ENCODE data around the gene MX2.

MX2 gene

GRCh38 chr21:41321211-41321907 lies 40.5 kb upstream of the MX2 start:
- DNase-seq (ENCODE audit: low read depth, low spot score) = no peak
- WGBS (ENCODE audit: insufficient coverage, insufficient read length) = no CpG with 5 or more reads among the region's 20 CpGs
- no peaks in the 10 kb centered on the region for H3K36me3 ChIP-seq (ENCODE audit: control insufficient read depth, insufficient read depth, low read length)

GRCh38 chr21:41321908-41322495 lies 39.8 kb upstream of the MX2 start:
- Histone ChIP-seq H3K27ac (ENCODE audit: low read length) (no peak overlapping the region), H3K9me3 (ENCODE audit: control insufficient read depth, insufficient read depth, low read length) (no peaks in the 10 kb centered on the region), H3K4me3 (ENCODE audit: low read length) (no peak overlapping the region), H3K36me3 (ENCODE audit: control insufficient read depth, insufficient read depth, low read length) (no peaks in the 10 kb centered on the region), H3K4me1 (ENCODE audit: control insufficient read depth, insufficient read depth, low read length) (peaks cover 1% of the 10 kb centered on the region; the same call in 1 of the 2 replicates), H3K27me3 (ENCODE audit: control insufficient read depth, insufficient read depth, low read length) (no peaks in the 10 kb centered on the region)
- no peak for DNase-seq (ENCODE audit: low read depth, low spot score)
- WGBS (ENCODE audit: insufficient coverage, insufficient read length) = no CpG with 5 or more reads among the region's 7 CpGs

More at GRCh38 chr21:41321211-41321907, 40.5 kb upstream of the MX2 start:
- H3K4me3 ChIP-seq (ENCODE audit: low read length) = no peak overlapping the region
- H3K27me3 ChIP-seq (ENCODE audit: control insufficient read depth, insufficient read depth, low read length) = no peaks in the 10 kb centered on the region
- H3K9me3 ChIP-seq (ENCODE audit: control insufficient read depth, insufficient read depth, low read length) = no peaks in the 10 kb centered on the region
- H3K4me1 ChIP-seq (ENCODE audit: control insufficient read depth, insufficient read depth, low read length) = peaks cover 1% of the 10 kb centered on the region; the same call in 1 of the 2 replicates
- H3K27ac ChIP-seq (ENCODE audit: low read length) = no peak overlapping the region

GRCh38 chr21:41322496-41323382 lies 39.1 kb upstream of the MX2 start:
- Histone ChIP-seq H3K4me3 (ENCODE audit: low read length) (no peak overlapping the region), H3K27ac (ENCODE audit: low read length) (no peak overlapping the region), H3K4me1 (ENCODE audit: control insufficient read depth, insufficient read depth, low read length) (peaks cover 1% of the 10 kb centered on the region; the same call in 1 of the 2 replicates), H3K9me3 (ENCODE audit: control insufficient read depth, insufficient read depth, low read length) (no peaks in the 10 kb centered on the region), H3K27me3 (ENCODE audit: control insufficient read depth, insufficient read depth, low read length) (no peaks in the 10 kb centered on the region), H3K36me3 (ENCODE audit: control insufficient read depth, insufficient read depth, low read length) (no peaks in the 10 kb centered on the region)
- WGBS (ENCODE audit: insufficient coverage, insufficient read length) = no CpG with 5 or more reads among the region's 23 CpGs
- DNase-seq (ENCODE audit: low read depth, low spot score) = no peak

DNA sequence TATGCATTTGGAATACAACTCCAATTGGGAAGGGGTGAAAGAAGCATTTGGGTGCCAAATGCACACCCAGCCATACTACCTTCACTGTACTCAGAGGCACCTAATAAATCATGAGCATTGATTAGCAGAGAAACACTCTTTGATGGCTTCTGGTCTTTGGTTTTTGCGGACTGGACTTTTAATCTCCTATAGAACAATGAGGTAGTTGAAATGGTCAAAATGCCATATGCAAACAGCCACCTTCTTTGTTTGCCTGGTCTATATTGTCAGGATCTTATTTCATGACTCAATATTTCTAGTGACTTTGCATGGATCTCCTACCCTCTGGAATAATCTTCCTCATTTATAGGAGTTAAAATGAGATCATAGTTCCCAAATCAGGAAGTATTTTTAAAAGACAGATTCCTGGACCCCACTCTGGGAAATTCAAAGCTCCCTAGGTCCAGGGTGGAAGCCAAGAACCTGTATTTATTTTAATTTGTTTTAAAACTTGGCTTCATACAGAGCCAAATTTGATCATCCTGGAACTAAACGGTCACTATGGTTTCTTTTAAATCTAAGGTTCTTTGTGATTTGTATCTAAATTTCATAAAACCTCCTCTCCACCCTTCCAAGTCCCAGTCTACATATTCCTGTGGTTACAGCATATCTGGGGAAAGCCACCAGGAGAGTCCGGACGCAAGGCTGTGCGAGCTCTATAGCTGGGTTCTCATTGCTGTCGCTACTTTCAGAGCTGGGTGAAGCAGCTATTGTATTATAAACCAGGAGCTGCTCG lies 36.5 kb upstream of the MX2 start:
- no peak for DNase-seq (ENCODE audit: low read depth, low spot score)
- H3K4me3 ChIP-seq (ENCODE audit: low read length) = no peak overlapping the region
- WGBS (ENCODE audit: insufficient coverage, insufficient read length) = no CpG with 5 or more reads among the region's 7 CpGs
- H3K27me3 ChIP-seq (ENCODE audit: control insufficient read depth, insufficient read depth, low read length) = no peaks in the 10 kb centered on the region
- H3K27ac ChIP-seq (ENCODE audit: low read length) = no peak overlapping the region
- 0 out of 2 replicates have a peak, but pooled peaks cover 1% of the 10 kb centered on the region for H3K4me1 ChIP-seq (ENCODE audit: control insufficient read depth, insufficient read depth, low read length)
- H3K9me3 ChIP-seq (ENCODE audit: control insufficient read depth, insufficient read depth, low read length) = no peaks in the 10 kb centered on the region
- H3K36me3 ChIP-seq (ENCODE audit: control insufficient read depth, insufficient read depth, low read length) = no peaks in the 10 kb centered on the region

GRCh38 chr21:41326414-41327080 lies 35.3 kb upstream of the MX2 start:
- Histone ChIP-seq H3K36me3 (ENCODE audit: control insufficient read depth, insufficient read depth, low read length) (no peaks in the 10 kb centered on the region), H3K9me3 (ENCODE audit: control insufficient read depth, insufficient read depth, low read length) (no peaks in the 10 kb centered on the region), H3K27ac (ENCODE audit: low read length) (no peak overlapping the region), H3K27me3 (ENCODE audit: control insufficient read depth, insufficient read depth, low read length) (no peaks in the 10 kb centered on the region), H3K4me1 (ENCODE audit: control insufficient read depth, insufficient read depth, low read length) (0 out of 2 replicates have a peak, but pooled peaks cover 1% of the 10 kb centered on the region), H3K4me3 (ENCODE audit: low read length) (no peak overlapping the region)
- no CpG with 5 or more reads among the region's 13 CpGs for WGBS (ENCODE audit: insufficient coverage, insufficient read length)
- DNase-seq (ENCODE audit: low read depth, low spot score) = no peak

GRCh38 chr21:41327753-41328152 lies 34.1 kb upstream of the MX2 start:
- Histone ChIP-seq H3K4me1 (ENCODE audit: control insufficient read depth, insufficient read depth, low read length) (peaks cover 1% of the 10 kb centered on the region; the same call in 1 of the 2 replicates), H3K9me3 (ENCODE audit: control insufficient read depth, insufficient read depth, low read length) (no peaks in the 10 kb centered on the region), H3K27ac (ENCODE audit: low read length) (no peak overlapping the region), H3K36me3 (ENCODE audit: control insufficient read depth, insufficient read depth, low read length) (no peaks in the 10 kb centered on the region), H3K4me3 (ENCODE audit: low read length) (no peak overlapping the region), H3K27me3 (ENCODE audit: control insufficient read depth, insufficient read depth, low read length) (no peaks in the 10 kb centered on the region)
- no peak for DNase-seq (ENCODE audit: low read depth, low spot score)
- no CpG with 5 or more reads among the region's 8 CpGs for WGBS (ENCODE audit: insufficient coverage, insufficient read length)

DNA sequence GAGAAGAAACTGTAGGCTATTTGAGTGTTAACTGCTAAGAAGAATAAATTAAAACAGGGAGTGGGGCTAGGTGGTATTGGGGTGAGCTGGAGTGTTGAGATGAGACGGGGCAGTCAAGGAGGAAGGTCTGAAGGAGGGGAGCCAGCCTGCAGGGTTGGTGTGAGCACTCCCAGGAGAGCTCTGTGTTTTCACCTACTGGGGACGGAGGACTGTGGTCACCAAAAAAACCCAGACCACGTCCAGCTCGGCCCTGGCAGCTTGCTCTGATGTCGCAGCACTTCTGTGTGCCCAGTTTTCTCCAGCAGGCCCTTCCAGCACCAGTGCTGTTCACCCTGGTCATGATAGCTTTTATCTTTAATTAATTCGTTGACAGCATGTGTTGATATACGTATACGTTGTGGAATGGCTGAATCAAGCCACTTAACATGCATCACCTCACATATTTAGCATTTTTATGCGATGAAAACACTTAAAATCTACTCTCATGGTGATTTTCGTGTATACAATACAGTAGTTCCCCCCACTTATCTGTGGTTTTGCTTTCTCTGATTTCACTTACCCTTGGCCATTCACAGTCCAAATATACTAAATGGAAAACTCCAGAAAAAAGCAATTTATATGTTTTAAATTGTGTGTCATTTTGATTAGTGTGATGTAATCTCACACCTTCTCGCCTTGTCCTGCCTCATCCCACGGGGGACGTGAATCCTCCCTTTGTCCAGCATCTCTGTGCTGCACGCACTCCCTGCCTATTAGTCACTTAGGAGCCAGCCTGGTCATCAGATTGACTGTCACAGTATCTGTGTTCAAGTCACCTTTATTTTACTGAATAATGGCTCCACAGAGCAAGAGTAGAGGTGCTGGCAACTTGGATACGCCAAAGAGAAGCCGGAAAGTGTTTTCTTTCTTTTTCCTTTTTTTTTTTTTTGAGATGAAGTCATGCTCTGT lies 32.9 kb upstream of the MX2 start:
- DNase-seq (ENCODE audit: low read depth, low spot score) = no peak
- WGBS (ENCODE audit: insufficient coverage, insufficient read length) = no CpG with 5 or more reads among the region's 16 CpGs
- H3K27me3 ChIP-seq (ENCODE audit: control insufficient read depth, insufficient read depth, low read length) = no peaks in the 10 kb centered on the region

DNA sequence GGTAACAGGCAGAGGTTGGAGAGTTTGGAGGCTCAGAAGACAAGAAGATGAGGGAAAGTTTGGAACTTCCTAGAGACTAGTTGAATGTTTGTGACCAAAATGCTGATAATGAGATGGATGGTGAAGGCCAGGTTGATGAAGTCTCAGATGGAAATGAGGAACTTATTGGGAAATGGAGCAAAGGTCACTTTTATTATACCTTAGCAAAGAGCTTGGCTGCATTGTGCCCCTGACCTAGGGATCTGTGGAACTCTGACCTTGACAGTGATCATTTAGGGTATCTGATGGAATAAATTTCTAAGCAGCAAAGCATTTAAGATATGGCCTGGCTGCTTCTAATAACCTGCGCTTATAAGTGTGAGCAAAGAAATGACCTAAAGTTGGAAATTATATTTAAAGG lies 28.1 kb upstream of the MX2 start:
- no CpG with 5 or more reads among the region's 1 CpG for WGBS (ENCODE audit: insufficient coverage, insufficient read length)
- DNase-seq (ENCODE audit: low read depth, low spot score) = no peak
- no peaks in the 10 kb centered on the region for H3K36me3 ChIP-seq (ENCODE audit: control insufficient read depth, insufficient read depth, low read length)

More for the DNA sequence above, 32.9 kb upstream of the MX2 start:
- Histone ChIP-seq H3K4me1 (ENCODE audit: control insufficient read depth, insufficient read depth, low read length) (peaks cover 1% of the 10 kb centered on the region; the same call in 1 of the 2 replicates), H3K36me3 (ENCODE audit: control insufficient read depth, insufficient read depth, low read length) (no peaks in the 10 kb centered on the region), H3K4me3 (ENCODE audit: low read length) (no peak overlapping the region), H3K9me3 (ENCODE audit: control insufficient read depth, insufficient read depth, low read length) (no peaks in the 10 kb centered on the region), H3K27ac (ENCODE audit: low read length) (no peak overlapping the region)

DNA sequence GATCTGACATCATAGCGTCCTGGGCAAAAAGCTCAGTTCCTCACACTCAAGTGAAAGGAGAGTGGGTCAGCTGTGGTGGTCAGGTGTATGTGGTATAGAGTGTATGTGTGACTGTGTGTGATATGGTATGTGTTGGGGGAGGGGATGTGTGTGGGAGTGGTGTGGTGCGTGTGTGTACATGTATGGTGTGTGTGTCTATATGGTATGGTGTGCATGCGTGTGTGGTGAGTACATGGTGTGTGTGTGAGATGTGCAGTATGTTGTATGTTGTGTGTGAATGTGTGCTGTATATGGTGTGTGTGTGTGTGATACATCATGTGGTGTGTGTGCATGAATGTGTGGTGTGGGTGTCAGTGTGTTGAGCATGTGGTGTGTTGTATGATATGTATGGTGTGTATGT lies 24.3 kb upstream of the MX2 start:
- DNase-seq (ENCODE audit: low read depth, low spot score) = no peak
- H3K27me3 ChIP-seq (ENCODE audit: control insufficient read depth, insufficient read depth, low read length) = no peaks in the 10 kb centered on the region

More for the DNA sequence above, 28.1 kb upstream of the MX2 start:
- no peaks in the 10 kb centered on the region for H3K9me3 ChIP-seq (ENCODE audit: control insufficient read depth, insufficient read depth, low read length)
- H3K27ac ChIP-seq (ENCODE audit: low read length) = no peak overlapping the region
- no peak overlapping the region for H3K4me3 ChIP-seq (ENCODE audit: low read length)
- H3K27me3 ChIP-seq (ENCODE audit: control insufficient read depth, insufficient read depth, low read length) = no peaks in the 10 kb centered on the region
- H3K4me1 ChIP-seq (ENCODE audit: control insufficient read depth, insufficient read depth, low read length) = peaks cover 1% of the 10 kb centered on the region; the same call in 1 of the 2 replicates

More for the DNA sequence above, 24.3 kb upstream of the MX2 start:
- Histone ChIP-seq H3K9me3 (ENCODE audit: control insufficient read depth, insufficient read depth, low read length) (no peaks in the 10 kb centered on the region), H3K36me3 (ENCODE audit: control insufficient read depth, insufficient read depth, low read length) (no peaks in the 10 kb centered on the region), H3K27ac (ENCODE audit: low read length) (no peak overlapping the region), H3K4me3 (ENCODE audit: low read length) (no peak overlapping the region), H3K4me1 (ENCODE audit: control insufficient read depth, insufficient read depth, low read length) (no peaks in the 10 kb centered on the region)
- WGBS (ENCODE audit: insufficient coverage, insufficient read length) = 100% methylated on average over 2 of the region's 3 CpGs
